GM18909 (cell line): ENCODE results near the gene MAST1.

Experiments used
- ATAC-seq: cut with Tn5 transposase; IDR thresholded peaks from one replicate; pipeline ENCODE4 v1.9.1; 2021; ENCODE audit warnings: mild to moderate bottlenecking; ENCODE audit not compliant: unreplicated experiment, poor library complexity

Gene MAST1

DNA sequence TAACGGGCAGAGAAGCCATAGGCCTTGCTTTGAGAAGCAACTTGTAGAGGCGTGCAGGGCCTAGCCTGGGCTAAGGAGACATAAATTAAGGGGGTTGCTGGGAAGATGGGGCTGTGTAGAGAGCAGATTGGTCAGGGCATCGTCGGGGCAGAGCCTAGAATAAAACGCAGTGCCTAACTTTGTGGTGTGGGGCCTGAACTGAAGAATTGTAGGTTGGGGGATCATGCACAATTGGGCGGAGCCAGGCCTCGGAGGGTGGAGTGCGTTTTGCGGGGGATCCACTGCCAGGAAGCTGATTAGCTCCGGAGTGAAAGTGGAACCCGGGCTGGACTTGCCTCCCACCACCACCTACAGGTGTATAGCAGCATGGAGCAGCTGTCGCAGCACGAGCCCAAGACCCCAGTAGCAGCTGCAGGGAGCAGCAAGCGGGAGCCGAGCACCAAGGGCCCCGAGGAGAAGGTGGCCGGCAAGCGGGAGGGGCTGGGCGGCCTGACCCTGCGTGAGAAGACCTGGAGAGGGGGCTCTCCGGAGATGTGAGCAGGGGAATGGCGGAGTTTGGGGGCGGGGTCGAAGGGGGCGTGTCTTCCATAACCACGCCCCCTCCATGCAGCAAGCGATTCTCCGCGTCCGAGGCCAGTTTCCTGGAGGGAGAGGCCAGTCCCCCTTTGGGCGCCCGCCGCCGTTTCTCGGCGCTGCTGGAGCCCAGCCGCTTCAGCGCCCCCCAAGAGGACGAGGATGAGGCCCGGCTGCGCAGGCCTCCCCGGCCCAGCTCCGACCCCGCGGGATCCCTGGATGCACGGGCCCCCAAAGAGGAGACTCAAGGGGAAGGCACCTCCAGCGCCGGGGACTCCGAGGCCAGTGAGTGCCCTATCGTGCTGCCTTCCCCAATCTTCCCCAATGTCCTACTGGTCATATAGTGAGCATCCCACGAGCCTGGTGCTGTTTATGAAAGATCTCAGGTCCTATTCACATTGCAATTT, 29.1 kb downstream of the MAST1 start:
- ATAC-seq = no peak

DNA sequence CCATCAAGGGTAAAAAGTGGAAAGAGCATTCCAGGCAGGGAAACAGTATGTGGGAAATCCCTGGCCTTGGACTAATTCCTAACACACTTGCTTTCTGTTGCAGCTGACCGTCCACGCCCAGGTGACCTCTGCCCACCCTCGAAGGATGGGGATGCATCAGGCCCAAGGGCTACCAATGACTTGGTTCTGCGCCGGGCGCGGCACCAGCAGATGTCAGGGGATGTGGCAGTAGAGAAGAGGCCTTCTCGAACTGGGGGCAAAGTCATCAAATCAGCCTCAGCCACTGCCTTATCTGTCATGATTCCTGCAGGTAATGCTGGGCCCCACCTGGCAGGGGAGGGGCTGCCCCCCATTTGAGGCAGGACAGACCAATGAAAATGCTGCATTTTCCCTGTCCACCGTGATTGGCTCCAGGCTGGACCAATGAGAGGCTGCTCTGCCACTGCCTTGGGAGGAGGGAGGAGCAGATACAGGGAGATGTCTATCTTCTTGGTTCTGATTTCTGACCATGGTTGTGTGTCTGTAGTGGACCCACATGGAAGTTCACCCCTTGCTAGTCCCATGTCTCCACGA, 30.3 kb downstream of the MAST1 start:
- no peak for ATAC-seq

DNA sequence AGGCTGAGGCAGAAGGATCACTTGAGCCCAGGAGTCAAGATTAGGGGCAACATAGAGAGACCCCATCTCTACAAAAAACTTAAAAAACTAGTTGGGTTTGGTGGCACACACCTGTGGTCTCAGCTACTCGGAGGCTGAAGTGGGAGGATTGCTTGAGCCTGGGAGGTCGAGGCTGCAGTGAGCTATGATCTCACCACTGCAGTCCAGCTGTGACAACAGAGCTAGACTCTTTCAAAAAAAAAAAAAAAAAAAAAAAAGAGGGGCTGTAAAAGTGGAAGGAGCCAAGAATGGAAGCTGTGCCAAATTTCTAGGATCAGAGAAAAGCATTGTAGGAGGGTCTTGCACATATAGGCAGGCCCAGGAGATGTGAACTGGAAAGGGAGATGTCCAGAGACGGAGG, 33.4 kb downstream of the MAST1 start:
- ATAC-seq = no peak

DNA sequence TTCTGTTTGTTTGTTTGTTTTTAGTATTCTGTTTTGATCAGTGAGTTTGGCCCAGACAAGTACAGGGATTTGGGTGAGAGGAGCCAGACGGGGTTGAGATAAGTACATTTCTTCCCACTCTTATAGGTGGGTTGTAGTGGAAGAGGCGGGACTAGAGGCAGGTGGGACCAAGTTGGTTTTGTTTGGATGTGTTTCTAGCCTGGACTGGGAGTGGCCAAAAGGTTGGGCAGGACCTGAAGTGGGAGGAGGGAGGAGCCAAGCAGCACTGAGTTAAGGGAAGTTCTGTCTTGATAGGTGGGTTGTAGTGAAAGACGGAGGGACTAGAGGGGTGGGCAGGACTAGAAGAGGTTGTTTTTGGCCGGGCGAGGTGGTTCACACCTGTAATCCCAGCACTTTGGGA, 33.9 kb downstream of the MAST1 start:
- ATAC-seq = no peak

DNA sequence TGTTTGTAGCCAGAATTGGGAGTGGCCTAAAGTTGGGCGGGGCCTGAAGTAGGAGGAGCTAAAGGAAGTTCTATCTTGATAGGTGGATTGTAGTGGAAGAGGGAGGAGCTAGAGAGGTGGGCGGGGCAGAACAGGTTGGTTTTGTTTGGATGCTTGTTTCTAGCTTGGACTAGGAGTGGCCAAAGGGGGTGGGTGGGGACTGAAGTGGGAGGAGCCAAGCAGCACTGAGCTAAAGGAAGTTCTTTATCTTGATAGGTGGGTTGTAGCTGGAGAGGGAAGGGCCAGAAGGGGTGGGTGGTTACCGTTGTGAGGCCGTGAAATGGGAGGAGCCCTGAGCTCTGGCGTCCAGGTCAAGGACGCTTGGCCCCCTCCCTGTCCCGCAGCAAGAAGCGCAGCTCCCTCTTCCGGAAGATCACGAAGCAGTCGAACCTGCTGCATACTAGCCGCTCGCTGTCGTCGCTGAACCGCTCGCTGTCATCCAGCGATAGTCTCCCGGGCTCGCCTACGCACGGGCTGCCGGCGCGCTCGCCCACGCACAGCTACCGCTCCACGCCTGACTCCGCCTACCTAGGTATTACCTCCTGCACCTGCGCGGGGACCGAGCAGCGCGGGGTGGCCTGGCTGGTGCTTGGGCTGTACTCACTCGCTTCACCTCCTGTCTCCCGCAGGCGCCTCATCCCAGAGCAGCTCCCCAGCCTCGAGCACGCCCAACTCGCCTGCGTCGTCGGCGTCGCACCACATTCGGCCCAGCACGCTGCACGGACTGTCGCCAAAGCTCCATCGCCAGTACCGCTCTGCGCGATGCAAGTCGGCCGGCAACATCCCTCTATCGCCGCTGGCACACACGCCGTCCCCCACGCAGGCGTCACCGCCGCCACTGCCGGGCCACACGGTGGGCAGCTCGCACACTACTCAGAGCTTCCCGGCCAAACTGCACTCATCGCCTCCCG, 34.9 kb downstream of the MAST1 start:
- ATAC-seq = no peak

DNA sequence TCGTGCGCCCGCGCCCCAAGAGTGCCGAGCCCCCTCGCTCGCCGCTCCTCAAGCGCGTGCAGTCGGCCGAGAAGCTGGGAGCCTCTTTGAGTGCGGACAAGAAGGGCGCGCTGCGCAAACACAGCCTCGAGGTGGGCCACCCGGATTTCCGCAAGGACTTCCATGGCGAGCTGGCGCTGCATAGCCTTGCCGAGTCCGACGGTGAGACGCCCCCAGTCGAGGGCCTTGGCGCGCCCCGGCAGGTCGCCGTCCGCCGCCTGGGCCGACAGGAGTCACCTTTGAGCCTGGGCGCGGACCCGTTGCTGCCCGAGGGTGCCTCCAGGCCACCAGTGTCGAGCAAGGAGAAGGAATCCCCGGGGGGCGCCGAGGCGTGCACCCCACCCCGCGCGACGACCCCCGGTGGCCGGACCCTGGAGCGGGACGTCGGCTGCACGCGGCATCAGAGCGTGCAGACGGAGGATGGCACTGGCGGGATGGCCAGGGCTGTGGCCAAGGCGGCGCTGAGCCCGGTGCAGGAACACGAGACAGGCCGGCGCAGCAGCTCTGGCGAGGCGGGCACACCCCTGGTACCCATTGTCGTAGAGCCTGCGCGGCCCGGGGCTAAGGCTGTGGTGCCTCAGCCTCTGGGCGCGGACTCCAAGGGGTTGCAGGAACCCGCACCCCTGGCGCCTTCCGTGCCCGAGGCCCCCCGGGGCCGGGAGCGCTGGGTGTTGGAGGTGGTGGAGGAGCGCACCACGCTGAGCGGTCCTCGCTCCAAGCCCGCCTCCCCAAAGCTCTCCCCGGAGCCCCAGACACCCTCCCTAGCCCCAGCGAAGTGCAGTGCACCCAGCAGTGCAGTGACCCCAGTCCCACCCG, 35.8 kb downstream of the MAST1 start:
- ATAC-seq = no peak

DNA sequence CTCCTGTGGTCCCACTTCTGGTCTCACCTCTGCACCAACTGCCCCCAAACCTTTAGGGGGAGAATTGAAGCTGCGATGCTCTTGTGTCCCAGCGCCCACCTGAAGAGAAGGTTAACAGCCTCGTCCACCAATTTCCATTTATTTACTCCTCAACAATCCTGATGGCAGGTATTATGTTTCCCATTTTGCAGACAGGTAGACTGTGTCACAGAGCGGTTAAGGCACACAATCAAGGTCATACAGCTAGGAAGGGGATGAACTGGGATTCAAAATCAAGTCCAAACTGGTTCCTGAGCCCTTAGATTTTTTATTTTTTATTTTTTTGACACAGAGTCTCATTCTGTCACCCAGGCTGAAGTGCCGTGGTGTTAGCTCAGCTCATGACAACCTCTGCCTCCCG, 36.8 kb downstream of the MAST1 start:
- ATAC-seq = no peak

DNA sequence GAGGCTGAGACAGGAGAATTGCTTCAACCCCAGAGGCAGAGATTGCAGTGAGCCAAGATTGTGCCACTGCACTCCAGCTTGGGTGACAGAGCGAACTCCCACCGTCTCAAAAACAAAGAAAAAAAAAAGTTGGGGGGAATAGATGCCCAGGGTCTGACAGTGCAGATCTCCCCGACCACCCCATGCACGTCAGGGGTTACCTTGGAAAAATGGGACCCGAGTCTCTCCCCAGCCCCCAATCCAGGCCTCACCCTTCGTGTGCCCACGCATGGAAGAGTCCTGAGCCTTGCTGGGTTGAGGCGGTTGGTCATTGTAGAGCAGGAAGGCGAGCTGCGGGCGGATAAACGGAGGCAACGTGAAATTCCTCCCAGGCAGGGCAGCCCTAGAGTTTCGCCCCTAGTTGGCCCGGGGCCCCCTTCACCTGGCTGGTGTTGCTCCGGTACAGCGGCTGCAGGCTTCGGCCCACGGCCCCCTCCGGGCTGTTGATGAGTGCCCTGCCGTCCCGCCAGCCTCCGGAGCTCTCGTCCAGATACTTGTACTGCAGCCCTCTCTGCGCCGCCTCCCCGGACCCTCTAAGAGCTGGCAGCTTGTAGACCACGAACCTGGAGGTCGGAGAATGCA, 42.3 kb downstream of the MAST1 start:
- ATAC-seq = peak; percentile 17

DNA sequence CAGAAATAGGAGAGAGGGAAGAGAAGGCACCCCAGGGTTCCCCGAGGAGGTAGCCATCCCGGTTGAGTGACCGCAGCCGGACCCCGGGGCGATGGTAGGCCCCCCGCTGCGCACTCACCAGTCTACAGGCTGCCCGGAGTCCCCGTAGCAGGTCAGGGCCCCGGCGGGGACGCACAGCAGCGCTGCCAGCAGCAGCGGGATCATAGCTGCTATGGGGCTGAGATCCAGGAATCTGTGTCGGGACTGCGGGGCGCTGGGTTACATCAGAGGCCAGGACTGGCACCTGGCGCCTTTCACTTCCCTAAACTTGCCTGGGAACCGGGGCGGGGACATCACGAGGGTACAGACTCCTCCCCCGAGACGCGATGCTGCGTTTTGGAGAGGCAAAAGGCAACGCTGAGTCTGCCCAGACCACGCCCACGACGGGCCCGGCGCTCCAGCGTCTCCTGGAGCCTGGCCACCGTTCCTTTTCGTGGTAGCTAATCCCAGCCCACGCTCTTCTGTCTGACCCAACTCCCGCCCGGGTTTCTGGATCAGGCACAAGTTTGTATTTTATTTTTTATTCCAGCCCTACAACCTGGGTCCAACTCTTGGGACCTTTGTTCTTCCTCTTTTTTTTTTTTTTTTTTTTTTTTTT, 43.0 kb downstream of the MAST1 start, which contains the start of gene DNASE2:
Gene DNASE2 (minus strand): TSS at position 278 of the 637 bp plus-strand sequence. CDS start 74 bp downstream, at position 204.
- peak; percentile 78 for ATAC-seq

DNA sequence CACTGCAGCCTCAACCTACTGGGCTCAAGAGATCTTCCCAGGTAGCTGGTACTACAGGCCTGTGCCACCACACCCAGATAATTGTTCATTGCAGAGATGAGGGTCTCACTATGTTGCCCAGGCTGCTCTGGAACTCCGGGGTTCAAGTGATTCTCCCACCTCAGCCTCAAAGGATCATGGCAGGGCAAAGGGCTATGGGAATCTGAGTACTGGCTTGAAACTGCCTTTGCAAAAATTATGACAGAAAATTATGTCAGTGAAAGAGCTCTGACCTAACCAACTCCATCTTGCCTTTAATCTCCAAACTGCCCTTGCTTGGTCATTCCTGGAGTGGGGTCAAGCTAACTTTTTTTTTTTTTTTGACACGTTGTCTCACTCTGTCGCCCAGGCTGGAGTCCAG, 44.3 kb downstream of the MAST1 start:
- no peak for ATAC-seq

DNA sequence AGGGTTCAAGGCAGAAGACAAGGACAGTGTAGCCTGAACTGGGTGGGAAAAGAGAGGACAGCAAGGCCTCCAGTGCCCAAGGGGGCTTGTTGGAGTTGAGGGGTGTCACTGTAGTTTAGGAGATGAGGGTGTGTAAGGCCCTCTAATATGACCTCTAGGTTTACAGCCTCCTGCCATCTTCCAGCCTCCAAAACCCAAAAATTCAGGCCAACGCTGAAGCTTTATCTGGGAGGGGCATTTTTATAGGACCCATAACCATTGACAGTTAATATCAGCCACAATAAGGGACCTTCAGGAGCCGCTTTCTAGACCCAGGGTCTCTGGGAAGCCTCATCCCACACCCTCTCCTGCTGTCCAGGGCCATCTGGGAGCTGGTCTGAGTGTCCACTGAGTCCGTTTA, 45.9 kb downstream of the MAST1 start:
- no peak for ATAC-seq

DNA sequence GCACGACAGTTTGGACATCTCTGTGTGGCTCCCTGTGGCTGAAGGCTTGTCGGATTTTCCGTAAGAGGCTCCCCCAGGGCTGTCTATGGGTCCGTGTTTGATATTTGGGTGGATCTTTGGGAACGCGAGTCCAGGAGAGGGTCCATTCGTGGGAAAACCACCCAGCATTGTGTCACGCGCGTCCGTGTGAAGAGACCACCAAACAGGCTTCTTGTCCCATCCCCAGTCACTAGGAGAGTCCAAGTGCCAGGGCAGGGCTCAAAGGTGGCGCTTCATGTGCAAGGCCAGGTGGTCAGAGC, 46.3 kb downstream of the MAST1 start:
- no peak for ATAC-seq

DNA sequence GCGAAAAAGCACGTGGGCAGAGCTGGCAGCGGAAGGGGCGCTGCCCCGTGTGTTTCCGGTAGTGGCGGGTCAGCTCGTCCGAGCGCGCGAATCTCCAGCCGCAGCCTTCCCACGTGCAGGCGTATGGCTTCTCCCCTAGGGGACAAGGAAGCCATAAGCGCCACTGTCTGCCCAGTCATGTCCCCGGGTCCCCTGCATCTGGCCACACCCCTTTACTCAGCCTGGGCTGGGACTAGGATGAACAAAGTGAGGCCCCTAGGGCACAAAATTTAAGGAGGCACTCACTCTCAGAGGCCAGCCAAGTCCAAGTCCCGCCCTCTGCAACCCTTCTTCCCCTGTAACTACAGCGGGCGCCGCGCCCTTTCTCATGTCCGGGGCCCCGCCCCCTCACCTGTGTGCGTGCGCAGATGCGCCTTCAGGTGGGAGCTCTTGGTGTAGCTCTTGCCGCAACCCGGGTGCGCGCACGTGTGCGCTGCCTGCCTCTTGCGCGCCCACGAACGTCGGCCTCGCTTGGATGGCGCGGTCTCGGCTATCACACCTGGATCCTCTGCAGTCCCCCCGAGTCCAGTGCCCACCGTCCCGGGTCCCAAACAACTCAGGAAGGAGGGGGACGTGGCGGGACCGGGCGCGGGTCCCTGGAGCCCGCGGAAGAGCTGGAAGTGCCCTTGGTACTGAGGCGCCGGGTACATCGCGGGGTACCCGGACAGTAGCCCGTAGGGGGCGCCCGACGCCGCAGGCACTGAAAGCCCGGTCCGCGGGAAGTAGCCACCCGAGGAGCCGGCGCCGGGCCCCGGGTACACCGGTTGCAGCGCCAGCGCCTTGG, 46.8 kb downstream of the MAST1 start:
- peak; percentile 42 for ATAC-seq

DNA sequence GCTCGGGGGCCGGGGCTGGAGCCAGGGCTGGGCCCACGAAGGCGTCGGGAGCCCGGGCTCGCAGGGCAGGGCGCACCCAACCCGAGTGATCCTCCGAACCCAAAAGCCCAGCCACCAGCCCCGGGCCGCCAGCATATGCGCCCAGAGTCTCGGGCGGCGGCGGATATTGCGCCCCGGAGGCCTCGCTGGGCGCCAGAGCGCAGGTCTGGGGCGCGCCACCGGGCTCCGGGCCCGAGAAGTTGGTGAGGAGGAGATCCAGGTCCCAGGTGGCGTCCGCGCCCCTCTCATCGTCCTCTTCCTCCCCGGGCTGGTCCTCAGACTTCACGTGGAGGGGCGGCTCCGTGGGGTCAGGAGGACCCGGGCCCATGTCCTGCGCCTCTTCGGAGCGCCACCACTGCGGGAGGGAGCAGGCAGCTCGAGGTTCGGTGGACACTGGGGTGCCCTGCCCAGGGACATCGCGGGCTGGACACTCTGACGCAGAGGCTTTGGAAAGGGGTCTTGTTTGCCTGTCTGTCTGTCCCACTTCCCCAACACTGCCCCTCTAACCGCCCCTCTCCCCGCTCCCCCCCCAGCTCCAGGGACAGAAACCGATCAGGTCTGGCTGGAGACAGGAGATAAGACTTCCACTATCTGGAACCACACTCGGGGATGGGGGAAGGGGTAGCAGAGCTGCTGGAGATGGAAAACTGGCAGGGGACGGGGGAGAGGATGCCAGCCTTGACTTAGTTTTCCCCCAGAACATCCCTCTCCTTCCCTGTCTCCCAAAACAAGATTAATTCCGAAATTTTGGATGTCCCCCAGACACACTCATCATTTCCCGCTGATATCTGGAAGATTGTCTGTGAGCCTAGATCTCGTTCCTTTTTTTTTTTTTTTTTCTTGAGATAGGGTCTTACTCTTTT, 47.7 kb downstream of the MAST1 start:
- no peak for ATAC-seq

DNA sequence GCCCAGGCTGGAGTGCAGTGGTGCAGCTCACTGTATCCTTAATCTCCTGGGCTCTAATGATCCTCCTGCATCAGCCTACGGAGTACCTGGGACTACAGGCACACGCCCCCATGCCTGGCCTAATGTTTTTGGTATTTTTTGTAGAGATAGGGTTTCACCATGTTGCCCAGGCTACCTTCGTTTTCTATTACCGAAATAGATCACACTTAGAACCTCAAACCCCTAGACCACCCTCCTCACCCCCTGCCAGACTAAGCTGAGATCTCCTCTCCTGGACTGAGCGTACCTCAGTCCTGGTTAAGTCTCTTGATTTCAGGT, 48.3 kb downstream of the MAST1 start:
- ATAC-seq = no peak

DNA sequence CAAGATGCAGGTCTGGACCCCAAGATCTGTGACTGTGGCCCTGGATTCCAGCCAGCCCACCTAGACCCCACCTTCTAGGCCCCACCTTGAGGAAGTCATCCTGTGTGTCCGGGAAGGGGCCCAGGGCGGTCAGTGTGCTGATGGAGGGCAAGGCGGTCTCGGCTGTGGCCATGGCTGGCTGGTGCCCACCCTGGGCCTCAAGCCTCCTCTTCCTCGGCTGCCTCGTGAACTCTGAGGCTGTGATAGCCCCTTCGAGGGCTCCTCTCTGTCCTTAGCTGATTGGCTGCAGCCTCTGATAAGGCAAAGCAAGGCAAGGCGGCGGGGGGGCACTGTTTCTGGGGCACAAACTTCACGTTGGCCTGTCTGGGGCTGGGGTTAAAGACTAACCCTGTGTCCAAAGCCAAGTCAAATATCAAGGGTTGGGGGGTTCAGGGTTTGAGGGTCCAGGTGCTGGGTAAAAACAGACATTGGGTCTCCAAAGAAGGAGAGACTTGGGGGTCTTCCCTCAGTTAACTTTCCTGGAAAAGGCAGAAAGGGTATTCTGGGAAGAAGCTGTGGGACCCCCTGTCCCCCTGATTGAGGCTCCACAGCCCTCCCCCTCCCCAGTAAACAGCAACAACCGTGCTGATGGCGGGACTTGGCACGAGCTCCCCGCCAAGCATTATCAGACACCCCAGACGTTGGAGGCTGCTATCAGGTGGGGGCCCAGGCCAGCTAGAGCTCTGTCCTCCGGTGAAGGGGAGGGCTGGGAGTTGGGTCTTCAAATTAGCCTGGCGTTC, 48.8 kb downstream of the MAST1 start, which contains the start of gene KLF1:
Gene KLF1 (minus strand): TSS at position 233 of the 779 bp plus-strand sequence. CDS start 61 bp downstream, at position 172.
- ATAC-seq = no peak
